ENCODE data around the gene HMGN4. TPM values are rescaled to one million over a fixed set of nuclear protein-coding genes. Genes with fewer than 3 reads are reported as not detected.
A peak's percentile ranks its signal among the peaks of the same experiment; 100 is the strongest.

The HMGN4 gene
- total and polyA plus RNA-seq, 9 of the 15 experiments (the other 6 are each of a cell fraction or from before 2014, with no cell fraction given) = 35.4 to 134 (median 94.1) TPM

DNA sequence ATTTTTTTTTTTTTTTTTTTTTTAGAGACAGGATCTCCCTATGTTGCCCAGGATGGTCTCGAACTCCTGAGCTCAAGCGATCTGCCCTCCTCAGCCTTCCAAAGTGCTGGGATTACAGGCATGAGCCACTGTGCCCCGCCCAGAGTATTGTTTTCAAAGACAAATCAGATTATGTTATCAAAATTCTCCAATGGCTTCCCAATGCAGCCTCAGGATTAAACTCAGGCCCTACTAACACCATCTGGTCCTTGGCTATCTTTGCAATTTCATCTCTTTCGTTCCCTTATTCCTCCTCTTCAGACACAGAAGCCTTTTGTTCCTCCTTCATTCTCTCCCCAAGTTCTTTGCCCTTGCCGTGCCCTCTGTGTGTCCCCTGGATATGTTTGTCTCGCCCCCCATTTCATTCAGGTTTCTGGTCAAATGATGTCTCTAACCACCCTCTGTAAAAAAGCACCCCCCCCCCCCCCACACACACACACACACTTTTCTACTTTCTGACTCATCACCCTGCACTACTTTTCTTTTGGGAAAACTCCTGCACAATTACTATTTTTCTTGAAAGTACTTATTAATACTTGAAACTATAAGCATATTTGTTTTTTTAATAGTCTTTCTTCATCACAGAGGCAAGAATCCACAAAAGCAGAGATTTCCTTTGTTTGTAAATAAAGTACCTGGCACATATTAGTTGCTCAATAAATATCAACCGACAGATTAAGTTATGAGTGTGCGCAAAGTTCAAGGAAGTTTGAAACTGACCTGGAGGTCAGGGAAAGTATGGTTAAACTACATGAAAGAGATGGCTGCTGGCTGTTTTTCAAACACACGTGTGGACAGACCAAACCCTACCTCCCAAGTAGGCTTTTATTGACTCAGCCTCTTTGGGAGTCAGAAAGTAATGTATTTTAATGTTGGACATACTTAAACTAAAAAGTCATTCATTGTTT is 21.4 kb upstream of the HMGN4 start (continued):
- peak; percentile 74 for TF ChIP-seq SOX6 (IDR thresholded peaks at IDR 0.05)
- TF ChIP-seq, protein P1, sequence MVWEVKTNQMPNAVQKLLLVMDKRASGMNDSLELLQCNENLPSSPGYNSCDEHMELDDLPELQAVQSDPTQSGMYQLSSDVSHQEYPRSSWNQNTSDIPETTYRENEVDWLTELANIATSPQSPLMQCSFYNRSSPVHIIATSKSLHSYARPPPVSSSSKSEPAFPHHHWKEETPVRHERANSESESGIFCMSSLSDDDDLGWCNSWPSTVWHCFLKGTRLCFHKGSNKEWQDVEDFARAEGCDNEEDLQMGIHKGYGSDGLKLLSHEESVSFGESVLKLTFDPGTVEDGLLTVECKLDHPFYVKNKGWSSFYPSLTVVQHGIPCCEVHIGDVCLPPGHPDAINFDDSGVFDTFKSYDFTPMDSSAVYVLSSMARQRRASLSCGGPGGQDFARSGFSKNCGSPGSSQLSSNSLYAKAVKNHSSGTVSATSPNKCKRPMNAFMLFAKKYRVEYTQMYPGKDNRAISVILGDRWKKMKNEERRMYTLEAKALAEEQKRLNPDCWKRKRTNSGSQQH (CRISPR knock-in tag; IDR thresholded peaks at IDR 0.05) = no peak
- TF ChIP-seq, protein P2, sequence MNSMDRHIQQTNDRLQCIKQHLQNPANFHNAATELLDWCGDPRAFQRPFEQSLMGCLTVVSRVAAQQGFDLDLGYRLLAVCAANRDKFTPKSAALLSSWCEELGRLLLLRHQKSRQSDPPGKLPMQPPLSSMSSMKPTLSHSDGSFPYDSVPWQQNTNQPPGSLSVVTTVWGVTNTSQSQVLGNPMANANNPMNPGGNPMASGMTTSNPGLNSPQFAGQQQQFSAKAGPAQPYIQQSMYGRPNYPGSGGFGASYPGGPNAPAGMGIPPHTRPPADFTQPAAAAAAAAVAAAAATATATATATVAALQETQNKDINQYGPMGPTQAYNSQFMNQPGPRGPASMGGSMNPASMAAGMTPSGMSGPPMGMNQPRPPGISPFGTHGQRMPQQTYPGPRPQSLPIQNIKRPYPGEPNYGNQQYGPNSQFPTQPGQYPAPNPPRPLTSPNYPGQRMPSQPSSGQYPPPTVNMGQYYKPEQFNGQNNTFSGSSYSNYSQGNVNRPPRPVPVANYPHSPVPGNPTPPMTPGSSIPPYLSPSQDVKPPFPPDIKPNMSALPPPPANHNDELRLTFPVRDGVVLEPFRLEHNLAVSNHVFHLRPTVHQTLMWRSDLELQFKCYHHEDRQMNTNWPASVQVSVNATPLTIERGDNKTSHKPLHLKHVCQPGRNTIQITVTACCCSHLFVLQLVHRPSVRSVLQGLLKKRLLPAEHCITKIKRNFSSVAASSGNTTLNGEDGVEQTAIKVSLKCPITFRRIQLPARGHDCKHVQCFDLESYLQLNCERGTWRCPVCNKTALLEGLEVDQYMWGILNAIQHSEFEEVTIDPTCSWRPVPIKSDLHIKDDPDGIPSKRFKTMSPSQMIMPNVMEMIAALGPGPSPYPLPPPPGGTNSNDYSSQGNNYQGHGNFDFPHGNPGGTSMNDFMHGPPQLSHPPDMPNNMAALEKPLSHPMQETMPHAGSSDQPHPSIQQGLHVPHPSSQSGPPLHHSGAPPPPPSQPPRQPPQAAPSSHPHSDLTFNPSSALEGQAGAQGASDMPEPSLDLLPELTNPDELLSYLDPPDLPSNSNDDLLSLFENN (IDR thresholded peaks at IDR 0.05; ENCODE audit: low read depth in 2 of 2, low read length in 2 of 2) = no peak
- TF ChIP-seq, protein P3, sequence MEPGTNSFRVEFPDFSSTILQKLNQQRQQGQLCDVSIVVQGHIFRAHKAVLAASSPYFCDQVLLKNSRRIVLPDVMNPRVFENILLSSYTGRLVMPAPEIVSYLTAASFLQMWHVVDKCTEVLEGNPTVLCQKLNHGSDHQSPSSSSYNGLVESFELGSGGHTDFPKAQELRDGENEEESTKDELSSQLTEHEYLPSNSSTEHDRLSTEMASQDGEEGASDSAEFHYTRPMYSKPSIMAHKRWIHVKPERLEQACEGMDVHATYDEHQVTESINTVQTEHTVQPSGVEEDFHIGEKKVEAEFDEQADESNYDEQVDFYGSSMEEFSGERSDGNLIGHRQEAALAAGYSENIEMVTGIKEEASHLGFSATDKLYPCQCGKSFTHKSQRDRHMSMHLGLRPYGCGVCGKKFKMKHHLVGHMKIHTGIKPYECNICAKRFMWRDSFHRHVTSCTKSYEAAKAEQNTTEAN (CRISPR knock-in tag; IDR thresholded peaks at IDR 0.05) = no peak
- TF ChIP-seq ZNF311 (CRISPR knock-in tag; IDR thresholded peaks at IDR 0.05) = no peak
- TF ChIP-seq, protein P4, sequence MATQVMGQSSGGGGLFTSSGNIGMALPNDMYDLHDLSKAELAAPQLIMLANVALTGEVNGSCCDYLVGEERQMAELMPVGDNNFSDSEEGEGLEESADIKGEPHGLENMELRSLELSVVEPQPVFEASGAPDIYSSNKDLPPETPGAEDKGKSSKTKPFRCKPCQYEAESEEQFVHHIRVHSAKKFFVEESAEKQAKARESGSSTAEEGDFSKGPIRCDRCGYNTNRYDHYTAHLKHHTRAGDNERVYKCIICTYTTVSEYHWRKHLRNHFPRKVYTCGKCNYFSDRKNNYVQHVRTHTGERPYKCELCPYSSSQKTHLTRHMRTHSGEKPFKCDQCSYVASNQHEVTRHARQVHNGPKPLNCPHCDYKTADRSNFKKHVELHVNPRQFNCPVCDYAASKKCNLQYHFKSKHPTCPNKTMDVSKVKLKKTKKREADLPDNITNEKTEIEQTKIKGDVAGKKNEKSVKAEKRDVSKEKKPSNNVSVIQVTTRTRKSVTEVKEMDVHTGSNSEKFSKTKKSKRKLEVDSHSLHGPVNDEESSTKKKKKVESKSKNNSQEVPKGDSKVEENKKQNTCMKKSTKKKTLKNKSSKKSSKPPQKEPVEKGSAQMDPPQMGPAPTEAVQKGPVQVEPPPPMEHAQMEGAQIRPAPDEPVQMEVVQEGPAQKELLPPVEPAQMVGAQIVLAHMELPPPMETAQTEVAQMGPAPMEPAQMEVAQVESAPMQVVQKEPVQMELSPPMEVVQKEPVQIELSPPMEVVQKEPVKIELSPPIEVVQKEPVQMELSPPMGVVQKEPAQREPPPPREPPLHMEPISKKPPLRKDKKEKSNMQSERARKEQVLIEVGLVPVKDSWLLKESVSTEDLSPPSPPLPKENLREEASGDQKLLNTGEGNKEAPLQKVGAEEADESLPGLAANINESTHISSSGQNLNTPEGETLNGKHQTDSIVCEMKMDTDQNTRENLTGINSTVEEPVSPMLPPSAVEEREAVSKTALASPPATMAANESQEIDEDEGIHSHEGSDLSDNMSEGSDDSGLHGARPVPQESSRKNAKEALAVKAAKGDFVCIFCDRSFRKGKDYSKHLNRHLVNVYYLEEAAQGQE (IDR thresholded peaks at IDR 0.05; ENCODE audit: borderline replicate concordance) = no peak
- TF ChIP-seq, protein P4 (CRISPR knock-in tag; IDR thresholded peaks at IDR 0.05; ENCODE audit: low read depth) = no peak
- TF ChIP-seq, protein P5, sequence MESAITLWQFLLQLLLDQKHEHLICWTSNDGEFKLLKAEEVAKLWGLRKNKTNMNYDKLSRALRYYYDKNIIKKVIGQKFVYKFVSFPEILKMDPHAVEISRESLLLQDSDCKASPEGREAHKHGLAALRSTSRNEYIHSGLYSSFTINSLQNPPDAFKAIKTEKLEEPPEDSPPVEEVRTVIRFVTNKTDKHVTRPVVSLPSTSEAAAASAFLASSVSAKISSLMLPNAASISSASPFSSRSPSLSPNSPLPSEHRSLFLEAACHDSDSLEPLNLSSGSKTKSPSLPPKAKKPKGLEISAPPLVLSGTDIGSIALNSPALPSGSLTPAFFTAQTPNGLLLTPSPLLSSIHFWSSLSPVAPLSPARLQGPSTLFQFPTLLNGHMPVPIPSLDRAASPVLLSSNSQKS (CRISPR knock-in tag; IDR thresholded peaks at IDR 0.05) = no peak
- 0 out of 2 replicates have a peak, but pooled peaks have one; percentile 17 for TF ChIP-seq OTX1 (CRISPR knock-in tag; IDR thresholded peaks at IDR 0.05)

All from K562 (cell line).